LNCAP (cell line): ENCODE results near the gene PREP.

Source experiments
- CTCF ChIP-seq: fragments of 450-650 bp; IDR thresholded peaks from 2 replicates; pipeline ENCODE4 v1.5.1; 2017; ENCODE audit warnings: mild to moderate bottlenecking

The PREP gene

GRCh38 chr6:105324386-105324950 lies 78.4 kb downstream of the PREP start:
- TF ChIP-seq CTCF = no peak

DNA sequence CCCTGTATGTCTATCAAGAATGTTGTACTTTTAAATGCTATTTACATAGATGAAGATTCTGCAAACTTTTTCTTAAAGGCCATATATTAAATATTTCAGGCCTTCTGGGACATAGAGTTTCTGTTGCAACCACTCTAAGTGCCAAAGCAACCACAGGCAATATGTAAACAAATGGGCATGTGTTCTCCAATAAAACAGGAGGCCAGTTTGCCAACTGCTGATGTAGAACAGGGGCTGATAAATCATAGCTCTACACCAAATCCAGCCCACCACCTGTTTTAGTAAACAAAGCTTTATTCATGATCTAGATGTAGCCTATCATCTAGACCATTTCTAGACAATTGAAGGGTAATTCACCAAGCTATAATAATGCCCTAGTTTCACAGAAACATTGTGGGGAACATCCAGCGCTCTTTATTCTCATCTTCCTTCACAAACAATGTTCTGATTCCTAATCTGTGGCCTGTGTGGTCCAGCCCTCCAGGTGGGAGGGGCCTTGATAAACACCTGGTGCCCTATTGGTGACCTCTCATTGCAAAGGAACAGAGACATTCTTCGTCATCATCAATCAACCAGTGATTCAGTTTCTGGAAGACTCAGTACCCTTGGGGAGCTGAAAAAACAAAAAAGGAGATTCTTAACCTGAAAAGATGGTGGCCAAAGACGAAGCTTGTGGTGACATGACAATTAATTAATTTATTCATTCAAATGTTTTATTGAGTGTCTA lies 80.2 kb downstream of the PREP start:
- no peak for TF ChIP-seq CTCF

- TF ChIP-seq CTCF = no peak
Observed at GRCh38 chr6:105321728-105322127, 81.2 kb downstream of the PREP start.

DNA sequence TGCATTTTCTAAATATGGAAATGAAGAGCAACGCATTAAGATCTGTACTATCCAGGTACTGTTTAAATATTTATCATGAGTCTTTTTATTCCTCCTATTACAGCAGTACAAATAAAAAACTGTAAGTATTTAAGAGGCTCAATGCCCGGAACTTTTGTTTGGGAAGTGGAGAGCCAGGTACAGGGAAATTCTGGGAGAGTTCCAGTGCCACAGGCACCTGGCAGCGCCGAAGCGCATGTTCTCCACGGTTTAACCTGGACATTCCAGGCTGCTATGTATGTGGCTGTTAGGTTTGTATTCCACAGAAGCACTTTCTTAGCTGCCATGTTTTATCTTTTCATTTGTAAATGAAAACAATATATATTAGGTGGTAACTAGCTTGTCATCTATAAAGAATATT lies 81.7 kb downstream of the PREP start:
- TF ChIP-seq CTCF = no peak

GRCh38 chr6:105320765-105321164 lies 82.1 kb downstream of the PREP start:
- no peak for TF ChIP-seq CTCF

GRCh38 chr6:105320271-105320670 lies 82.6 kb downstream of the PREP start:
- TF ChIP-seq CTCF = no peak

DNA sequence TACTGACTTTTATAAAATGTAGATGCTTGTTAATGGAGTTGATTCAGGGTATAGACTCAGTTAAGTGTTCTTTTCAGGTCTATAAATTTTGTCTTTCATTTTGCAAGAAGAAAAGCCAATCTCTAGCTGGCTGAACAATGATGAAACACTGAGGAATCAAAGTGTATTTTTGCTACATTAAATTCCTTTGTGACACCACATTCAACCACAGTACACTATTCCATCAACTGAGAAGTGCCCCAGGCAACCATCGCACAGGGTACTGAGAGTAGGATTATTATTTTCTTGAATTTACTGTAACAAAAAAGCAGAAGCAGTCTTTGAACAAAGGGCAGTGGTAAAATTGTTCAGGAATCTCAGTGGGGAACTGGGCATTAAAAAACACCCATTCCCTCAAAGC lies 83.6 kb downstream of the PREP start:
- no peak for TF ChIP-seq CTCF
